ENCODE measurements around the gene C1orf56.

DNA sequence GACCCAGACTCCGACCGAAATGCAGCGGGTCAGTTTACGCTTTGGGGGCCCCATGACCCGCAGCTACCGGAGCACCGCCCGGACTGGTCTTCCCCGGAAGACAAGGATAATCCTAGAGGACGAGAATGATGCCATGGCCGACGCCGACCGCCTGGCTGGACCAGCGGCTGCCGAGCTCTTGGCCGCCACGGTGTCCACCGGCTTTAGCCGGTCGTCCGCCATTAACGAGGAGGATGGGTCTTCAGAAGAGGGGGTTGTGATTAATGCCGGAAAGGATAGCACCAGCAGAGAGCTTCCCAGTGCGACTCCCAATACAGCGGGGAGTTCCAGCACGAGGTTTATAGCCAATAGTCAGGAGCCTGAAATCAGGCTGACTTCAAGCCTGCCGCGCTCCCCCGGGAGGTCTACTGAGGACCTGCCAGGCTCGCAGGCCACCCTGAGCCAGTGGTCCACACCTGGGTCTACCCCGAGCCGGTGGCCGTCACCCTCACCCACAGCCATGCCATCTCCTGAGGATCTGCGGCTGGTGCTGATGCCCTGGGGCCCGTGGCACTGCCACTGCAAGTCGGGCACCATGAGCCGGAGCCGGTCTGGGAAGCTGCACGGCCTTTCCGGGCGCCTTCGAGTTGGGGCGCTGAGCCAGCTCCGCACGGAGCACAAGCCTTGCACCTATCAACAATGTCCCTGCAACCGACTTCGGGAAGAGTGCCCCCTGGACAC lies 534 bp downstream of the C1orf56 start:
- TF ChIP-seq, protein P1, sequence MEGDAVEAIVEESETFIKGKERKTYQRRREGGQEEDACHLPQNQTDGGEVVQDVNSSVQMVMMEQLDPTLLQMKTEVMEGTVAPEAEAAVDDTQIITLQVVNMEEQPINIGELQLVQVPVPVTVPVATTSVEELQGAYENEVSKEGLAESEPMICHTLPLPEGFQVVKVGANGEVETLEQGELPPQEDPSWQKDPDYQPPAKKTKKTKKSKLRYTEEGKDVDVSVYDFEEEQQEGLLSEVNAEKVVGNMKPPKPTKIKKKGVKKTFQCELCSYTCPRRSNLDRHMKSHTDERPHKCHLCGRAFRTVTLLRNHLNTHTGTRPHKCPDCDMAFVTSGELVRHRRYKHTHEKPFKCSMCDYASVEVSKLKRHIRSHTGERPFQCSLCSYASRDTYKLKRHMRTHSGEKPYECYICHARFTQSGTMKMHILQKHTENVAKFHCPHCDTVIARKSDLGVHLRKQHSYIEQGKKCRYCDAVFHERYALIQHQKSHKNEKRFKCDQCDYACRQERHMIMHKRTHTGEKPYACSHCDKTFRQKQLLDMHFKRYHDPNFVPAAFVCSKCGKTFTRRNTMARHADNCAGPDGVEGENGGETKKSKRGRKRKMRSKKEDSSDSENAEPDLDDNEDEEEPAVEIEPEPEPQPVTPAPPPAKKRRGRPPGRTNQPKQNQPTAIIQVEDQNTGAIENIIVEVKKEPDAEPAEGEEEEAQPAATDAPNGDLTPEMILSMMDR (IDR thresholded peaks at IDR 0.05), result no peak
- no peak for TF ChIP-seq POLR2A (IDR thresholded peaks at IDR 0.05)

All from lower leg skin (tissue), 3 donors.